Measurements from ENCODE around the gene SERPINH1. TPM values are rescaled to one million over a fixed set of nuclear protein-coding genes. Genes with fewer than 3 reads are reported as not detected.

Gene SERPINH1
- total and polyA plus RNA-seq, 4 donors = 112 to 585 (median 287) TPM

DNA sequence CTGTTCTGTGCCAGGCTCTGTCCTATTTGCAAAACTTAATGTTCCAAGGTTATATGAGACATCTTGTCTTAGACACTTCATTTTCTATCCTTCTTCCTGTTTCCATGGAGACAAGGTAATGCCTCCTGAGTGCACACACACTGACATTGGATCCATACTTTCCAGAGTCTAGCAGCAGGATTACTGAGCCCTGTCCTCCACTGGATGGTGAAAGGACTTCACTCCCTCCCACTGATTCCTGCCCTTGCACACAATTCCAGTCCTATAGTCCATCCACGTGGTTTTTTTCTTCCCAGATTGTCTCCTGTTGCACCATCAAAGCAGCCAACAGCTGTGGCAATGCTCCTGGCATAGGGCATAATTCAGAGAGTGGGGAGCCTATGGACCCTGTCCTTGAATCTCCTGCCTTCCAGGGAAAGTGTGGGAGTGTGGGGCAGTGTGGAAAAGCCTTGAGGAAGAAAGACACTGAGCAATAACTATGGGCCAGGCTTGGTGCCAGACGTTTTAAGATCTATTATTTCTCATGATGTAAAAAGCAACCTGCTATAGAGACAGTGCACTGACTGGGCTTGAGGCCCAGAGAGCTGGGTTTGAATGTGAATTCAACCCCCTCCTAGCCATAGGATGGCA is 31.3 kb downstream of the SERPINH1 start:
- TF ChIP-seq CTCF (IDR thresholded peaks at IDR 0.05; ENCODE audit: control extremely low read depth, extremely low read depth) = no peak
- H3K9me3 ChIP-seq (ENCODE audit: control insufficient read depth in 4 of 4, insufficient read depth in 3 of 4, low read length in 3 of 4) = no peaks in the 10 kb centered on the region

DNA sequence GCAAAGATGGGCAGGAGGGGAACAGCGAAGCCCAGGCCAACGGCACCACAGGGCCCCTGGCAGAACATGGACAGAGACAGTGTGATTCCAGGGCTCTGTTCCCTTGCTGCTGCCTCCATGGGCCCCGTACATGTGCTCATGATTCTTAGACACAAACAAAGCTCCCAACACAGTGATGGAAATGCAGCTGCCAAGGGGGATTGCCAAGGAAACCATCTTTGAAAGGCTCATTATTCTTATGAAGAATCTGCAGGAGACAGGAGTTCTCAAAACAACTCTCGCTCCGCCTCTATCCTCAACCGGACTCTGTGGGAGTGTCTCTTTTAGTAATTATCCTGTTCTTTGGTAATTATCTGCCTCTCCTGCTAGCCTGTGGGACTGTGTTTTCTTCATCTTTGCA is 32.2 kb downstream of the SERPINH1 start:
- no peak for TF ChIP-seq CTCF (IDR thresholded peaks at IDR 0.05; ENCODE audit: control extremely low read depth, extremely low read depth)
- no peak for DNase-seq
- no peak overlapping the region for H3K27ac ChIP-seq (ENCODE audit: low read depth in 1 of 2, low read length in 1 of 2)
- H3K36me3 ChIP-seq (ENCODE audit: control insufficient read depth in 4 of 4, insufficient read depth in 4 of 4, low read length in 4 of 4) = no peaks in the 10 kb centered on the region
- no peaks in the 10 kb centered on the region for H3K27me3 ChIP-seq (ENCODE audit: control insufficient read depth in 3 of 3, insufficient read depth in 3 of 3, low read length in 2 of 3)
- no peak overlapping the region for H3K4me3 ChIP-seq
- H3K9me3 ChIP-seq (ENCODE audit: control insufficient read depth in 4 of 4, insufficient read depth in 3 of 4, low read length in 3 of 4) = no peaks in the 10 kb centered on the region
- no peak overlapping the region for H3K9ac ChIP-seq (ENCODE audit: insufficient read depth in 1 of 2, low read length in 2 of 2)
- ATAC-seq (ENCODE audit: insufficient read depth, low FRiP score) = no peak
- WGBS, 2 donors = 74 to 76% methylated on average over 6 of the region's 6 CpGs
- peaks cover 0 to 11% (median 5%) of the 10 kb centered on the region in 5 donors for H3K4me1 ChIP-seq (ENCODE audit: control insufficient read depth in 5 of 5, insufficient read depth in 5 of 5, low read length in 5 of 5)

More for the DNA sequence above, 31.3 kb downstream of the SERPINH1 start:
- H3K27me3 ChIP-seq (ENCODE audit: control insufficient read depth in 3 of 3, insufficient read depth in 3 of 3, low read length in 2 of 3) = no peaks in the 10 kb centered on the region
- 67 to 71% methylated on average over 2 of the region's 2 CpGs for WGBS, 2 donors
- H3K27ac ChIP-seq (ENCODE audit: low read depth in 1 of 2, low read length in 1 of 2) = no peak overlapping the region
- H3K36me3 ChIP-seq (ENCODE audit: control insufficient read depth in 4 of 4, insufficient read depth in 4 of 4, low read length in 4 of 4) = no peaks in the 10 kb centered on the region
- peaks cover 0 to 13% (median 5%) of the 10 kb centered on the region in 5 donors for H3K4me1 ChIP-seq (ENCODE audit: control insufficient read depth in 5 of 5, insufficient read depth in 5 of 5, low read length in 5 of 5)
- H3K4me3 ChIP-seq = no peak overlapping the region
- DNase-seq = no peak
- H3K9ac ChIP-seq (ENCODE audit: insufficient read depth in 1 of 2, low read length in 2 of 2) = no peak overlapping the region
- ATAC-seq (ENCODE audit: insufficient read depth, low FRiP score) = no peak

DNA sequence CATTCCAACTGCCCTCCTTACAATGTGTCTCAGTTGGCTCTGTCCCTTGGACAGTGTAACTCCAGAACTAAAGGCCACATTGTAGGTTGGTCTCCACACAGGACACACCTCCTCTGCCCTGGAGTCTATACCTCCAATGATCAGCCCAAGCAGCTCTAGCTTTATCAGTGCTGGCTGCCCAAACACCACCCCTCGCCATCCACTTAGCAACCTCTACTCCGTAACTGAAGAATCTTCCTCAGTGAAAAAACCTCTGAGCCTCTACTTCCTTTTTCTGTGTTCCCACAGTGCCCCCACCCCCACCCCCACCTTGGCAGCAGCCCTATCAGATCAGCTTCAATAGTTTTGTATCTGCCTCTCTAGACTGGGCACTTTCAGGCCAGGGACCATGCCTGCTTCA is 33.4 kb downstream of the SERPINH1 start:
- Histone ChIP-seq H3K27me3 (ENCODE audit: control insufficient read depth in 3 of 3, insufficient read depth in 3 of 3, low read length in 2 of 3) (no peaks in the 10 kb centered on the region), H3K4me1 (ENCODE audit: control insufficient read depth in 5 of 5, insufficient read depth in 5 of 5, low read length in 5 of 5) (no peaks in the 10 kb centered on the region), H3K9me3 (ENCODE audit: control insufficient read depth in 4 of 4, insufficient read depth in 3 of 4, low read length in 3 of 4) (no peaks in the 10 kb centered on the region), H3K36me3 (ENCODE audit: control insufficient read depth in 4 of 4, insufficient read depth in 4 of 4, low read length in 4 of 4) (no peaks in the 10 kb centered on the region), H3K27ac (ENCODE audit: low read depth in 1 of 2, low read length in 1 of 2) (no peak overlapping the region), H3K4me3 (no peak overlapping the region), H3K9ac (ENCODE audit: insufficient read depth in 1 of 2, low read length in 2 of 2) (no peak overlapping the region)
- 31 to 71% methylated on average over 2 of the region's 2 CpGs for WGBS, 2 donors
- no peak for DNase-seq
- no peak for ATAC-seq (ENCODE audit: insufficient read depth, low FRiP score)
- no peak for TF ChIP-seq CTCF (IDR thresholded peaks at IDR 0.05; ENCODE audit: control extremely low read depth, extremely low read depth)

DNA sequence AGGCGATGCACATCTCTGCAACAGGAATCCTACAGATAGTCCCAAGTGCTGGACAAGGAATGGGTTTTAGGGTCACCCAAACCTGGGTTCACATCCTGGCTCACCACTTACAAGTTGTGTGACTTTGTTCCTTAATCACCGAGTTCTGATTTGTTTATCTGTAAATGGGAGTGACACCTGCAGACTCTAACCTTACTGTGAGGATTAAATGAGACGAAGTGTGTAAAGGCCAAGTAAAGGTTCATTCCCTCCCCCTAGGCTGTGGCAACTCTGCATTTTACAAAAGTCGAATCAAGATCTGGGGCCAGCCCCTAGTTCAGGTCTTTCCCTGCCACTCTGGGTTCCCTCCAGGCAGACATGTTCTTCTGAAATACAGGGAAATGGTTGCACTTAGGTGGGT is 34.9 kb downstream of the SERPINH1 start:
- no peak overlapping the region for H3K4me3 ChIP-seq
- H3K27me3 ChIP-seq (ENCODE audit: control insufficient read depth in 3 of 3, insufficient read depth in 3 of 3, low read length in 2 of 3) = no peaks in the 10 kb centered on the region
- no peaks in the 10 kb centered on the region for H3K9me3 ChIP-seq (ENCODE audit: control insufficient read depth in 4 of 4, insufficient read depth in 3 of 4, low read length in 3 of 4)
- no peak overlapping the region for H3K9ac ChIP-seq (ENCODE audit: insufficient read depth in 1 of 2, low read length in 2 of 2)
- no peak for ATAC-seq (ENCODE audit: insufficient read depth, low FRiP score)
- WGBS, 2 donors = 82 to 94% methylated on average over 4 of the region's 4 CpGs
- no peak for DNase-seq
- no peak for TF ChIP-seq CTCF (IDR thresholded peaks at IDR 0.05; ENCODE audit: control extremely low read depth, extremely low read depth)
- H3K36me3 ChIP-seq (ENCODE audit: control insufficient read depth in 4 of 4, insufficient read depth in 4 of 4, low read length in 4 of 4) = no peaks in the 10 kb centered on the region
- H3K4me1 ChIP-seq (ENCODE audit: control insufficient read depth in 5 of 5, insufficient read depth in 5 of 5, low read length in 5 of 5) = no peaks in the 10 kb centered on the region
- no peak overlapping the region for H3K27ac ChIP-seq (ENCODE audit: low read depth in 1 of 2, low read length in 1 of 2)

Data from lung (tissue), 12 donors.